ENCODE measurements around the gene ZNF280B. TPM values are rescaled to one million over a fixed set of nuclear protein-coding genes. Genes with fewer than 3 reads are reported as not detected.
"Not testable (repeated sequence)": the region's sequence is repeated elsewhere in the genome, so short reads cannot be mapped to it uniquely, and the experiment has no call there.

ZNF280B gene
- total and polyA plus RNA-seq, 9 donors = 3.1 to 9.3 (median 4.1) TPM

- H3K36me3 ChIP-seq (ENCODE audit: control insufficient read depth, insufficient read depth, low read length); H3K9me3 ChIP-seq (replicated peaks; ENCODE audit: control insufficient read depth, low read depth, low read length); H3K4me3 ChIP-seq (ENCODE audit: low read length); DNase-seq; H3K27me3 ChIP-seq (ENCODE audit: control insufficient read depth, insufficient read depth, low read length); H3K27ac ChIP-seq (ENCODE audit: low read length): not testable (repeated sequence)
- H3K4me1 ChIP-seq (ENCODE audit: control insufficient read depth, insufficient read depth, low read length) = peaks cover 15% of the 10 kb centered on the region
- WGBS (ENCODE audit: insufficient coverage) = 87% methylated on average over 3 of the region's 6 CpGs
Observed at GRCh38 chr22:22509912-22510311, 1.4 kb upstream of the ZNF280B start.

- H3K4me1 ChIP-seq (ENCODE audit: control insufficient read depth, insufficient read depth, low read length) = peaks cover 7% of the 10 kb centered on the region
- peak overlapping the region; percentile 63 for H3K4me3 ChIP-seq (ENCODE audit: low read length)
- no peak overlapping the region for H3K27ac ChIP-seq (ENCODE audit: low read length)
- no peaks in the 10 kb centered on the region for H3K36me3 ChIP-seq (ENCODE audit: control insufficient read depth, insufficient read depth, low read length)
- peak; percentile 8 for DNase-seq
- peaks cover 2% of the 10 kb centered on the region for H3K9me3 ChIP-seq (replicated peaks; ENCODE audit: control insufficient read depth, low read depth, low read length)
- WGBS (ENCODE audit: insufficient coverage) = 14% methylated on average over 9 of the region's 13 CpGs
- H3K27me3 ChIP-seq (ENCODE audit: control insufficient read depth, insufficient read depth, low read length) = no peaks in the 10 kb centered on the region
Observed at GRCh38 chr22:22507743-22508273, 734 bp downstream of the ZNF280B start.

DNA sequence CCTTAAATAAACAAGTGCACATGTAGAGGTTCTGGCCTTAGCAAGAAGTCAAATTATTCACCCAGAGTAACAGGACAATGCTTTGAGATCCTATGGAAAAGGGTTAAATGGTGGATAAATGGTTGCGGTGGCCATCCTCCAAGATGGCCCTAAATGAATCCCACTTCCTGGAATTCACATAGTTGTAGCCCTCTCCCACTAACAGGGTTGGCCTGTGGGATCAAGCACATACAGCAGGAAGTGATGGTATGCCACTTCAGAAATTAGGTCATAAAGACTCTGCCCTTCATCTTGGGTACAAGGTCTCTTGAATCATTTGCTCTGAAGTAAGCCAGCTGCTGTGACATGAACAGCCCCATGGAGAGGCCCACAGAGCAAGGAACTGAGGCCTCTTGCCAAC, 1.8 kb downstream of the ZNF280B start:
- Histone ChIP-seq H3K36me3 (ENCODE audit: control insufficient read depth, insufficient read depth, low read length) (no peaks in the 10 kb centered on the region), H3K27me3 (ENCODE audit: control insufficient read depth, insufficient read depth, low read length) (no peaks in the 10 kb centered on the region), H3K27ac (ENCODE audit: low read length) (no peak overlapping the region), H3K4me1 (ENCODE audit: control insufficient read depth, insufficient read depth, low read length) (peaks cover 7% of the 10 kb centered on the region), H3K4me3 (ENCODE audit: low read length) (no peak overlapping the region), H3K9me3 (replicated peaks; ENCODE audit: control insufficient read depth, low read depth, low read length) (peaks cover 2% of the 10 kb centered on the region)
- WGBS (ENCODE audit: insufficient coverage) = no CpG with 5 or more reads among the region's 1 CpG
- DNase-seq = no peak

- DNase-seq = no peak
- peaks cover 6% of the 10 kb centered on the region for H3K36me3 ChIP-seq (ENCODE audit: control insufficient read depth, insufficient read depth, low read length)
- no peaks in the 10 kb centered on the region for H3K27me3 ChIP-seq (ENCODE audit: control insufficient read depth, insufficient read depth, low read length)
- WGBS (ENCODE audit: insufficient coverage) = no CpG with 5 or more reads among the region's 2 CpGs
- no peak overlapping the region for H3K27ac ChIP-seq (ENCODE audit: low read length)
- H3K9me3 ChIP-seq (replicated peaks; ENCODE audit: control insufficient read depth, low read depth, low read length) = no peaks in the 10 kb centered on the region
- no peaks in the 10 kb centered on the region for H3K4me1 ChIP-seq (ENCODE audit: control insufficient read depth, insufficient read depth, low read length)
- H3K4me3 ChIP-seq (ENCODE audit: low read length) = no peak overlapping the region
Observed at GRCh38 chr22:22498267-22498666, 10.3 kb downstream of the ZNF280B start.

DNA sequence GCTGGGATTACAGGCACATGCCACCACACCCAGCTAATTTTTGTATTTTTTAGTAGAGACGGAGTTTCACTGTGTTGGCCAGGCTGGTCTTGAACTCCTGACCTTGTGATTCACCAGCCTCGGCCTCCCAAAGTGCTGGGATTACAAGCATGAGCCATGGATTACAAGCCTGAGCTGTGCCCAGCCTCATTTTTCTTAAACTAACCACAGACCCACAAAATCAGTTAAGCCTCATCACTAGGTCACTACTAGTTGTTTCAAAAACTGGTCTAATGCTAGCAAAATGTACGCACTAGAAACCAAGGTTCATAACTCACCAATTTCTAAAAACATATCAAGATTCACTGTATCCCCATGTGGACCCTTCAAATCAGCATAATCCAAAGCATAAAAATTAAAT, 17.0 kb downstream of the ZNF280B start:
- H3K27me3 ChIP-seq (ENCODE audit: control insufficient read depth, insufficient read depth, low read length); DNase-seq; H3K4me3 ChIP-seq (ENCODE audit: low read length); H3K9me3 ChIP-seq (replicated peaks; ENCODE audit: control insufficient read depth, low read depth, low read length); H3K4me1 ChIP-seq (ENCODE audit: control insufficient read depth, insufficient read depth, low read length); H3K36me3 ChIP-seq (ENCODE audit: control insufficient read depth, insufficient read depth, low read length); H3K27ac ChIP-seq (ENCODE audit: low read length): not testable (repeated sequence)
- 89% methylated on average over 3 of the region's 3 CpGs for WGBS (ENCODE audit: insufficient coverage)

DNA sequence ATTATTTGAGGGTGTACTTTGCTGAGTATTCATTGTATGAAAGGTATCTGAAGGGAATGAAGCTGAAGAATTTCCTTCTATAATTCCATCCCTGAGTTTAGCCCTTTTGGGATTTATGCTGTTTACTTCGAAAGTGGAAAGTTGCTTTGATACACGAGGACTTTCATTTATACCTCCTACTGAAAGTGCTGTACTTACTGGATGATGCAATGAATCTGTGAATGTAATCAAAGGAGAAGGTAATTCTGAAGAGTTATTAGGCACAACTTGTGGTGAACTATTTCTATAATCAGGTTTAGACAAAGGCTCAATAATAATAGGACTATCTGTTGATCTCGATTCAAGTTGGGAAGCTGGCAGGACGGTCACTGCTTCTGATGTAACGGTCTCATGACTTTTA, 19.8 kb downstream of the ZNF280B start:
- Histone ChIP-seq H3K27me3 (ENCODE audit: control insufficient read depth, insufficient read depth, low read length) (no peaks in the 10 kb centered on the region), H3K4me1 (ENCODE audit: control insufficient read depth, insufficient read depth, low read length) (peaks cover 12% of the 10 kb centered on the region), H3K36me3 (ENCODE audit: control insufficient read depth, insufficient read depth, low read length) (peaks cover 5% of the 10 kb centered on the region), H3K27ac (ENCODE audit: low read length) (no peak overlapping the region), H3K9me3 (replicated peaks; ENCODE audit: control insufficient read depth, low read depth, low read length) (no peaks in the 10 kb centered on the region), H3K4me3 (ENCODE audit: low read length) (no peak overlapping the region)
- 100% methylated on average over 1 of the region's 5 CpGs for WGBS (ENCODE audit: insufficient coverage)
- DNase-seq = no peak

DNA sequence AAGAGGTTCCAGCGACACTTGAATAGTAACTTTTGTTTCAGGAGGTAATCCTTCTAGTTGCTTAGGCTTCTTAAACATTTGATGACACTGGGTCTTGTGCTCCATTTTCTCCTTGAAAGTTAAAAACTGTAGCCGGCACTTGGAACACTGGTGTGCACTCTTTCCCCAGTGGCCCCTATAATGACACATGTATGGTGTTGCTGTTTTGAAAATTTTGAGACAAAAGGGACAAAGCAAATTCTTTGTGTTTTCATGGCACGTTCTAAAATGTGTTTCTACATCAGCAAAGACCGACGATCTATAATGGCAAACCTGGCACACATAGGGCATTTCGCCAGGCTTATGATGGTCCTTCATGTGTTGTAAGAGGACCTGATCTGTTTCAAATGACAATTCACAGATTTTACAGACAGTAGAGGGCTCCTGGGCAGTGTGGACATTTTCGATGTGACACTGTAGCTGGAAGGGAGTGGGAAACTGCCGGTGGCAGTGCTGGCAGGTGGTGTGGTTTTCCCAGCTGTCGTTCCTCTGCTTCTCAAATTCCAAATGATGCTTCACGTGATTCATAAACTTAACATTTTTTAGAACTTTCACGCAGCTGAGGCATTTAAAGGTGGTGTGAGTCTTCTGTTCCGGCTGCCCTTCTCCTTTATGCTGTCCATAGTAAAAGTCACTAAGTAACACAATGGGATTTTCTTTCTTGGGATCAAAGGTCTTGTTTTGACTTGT, 20.5 kb downstream of the ZNF280B start:
- Histone ChIP-seq H3K4me3 (ENCODE audit: low read length) (no peak overlapping the region), H3K4me1 (ENCODE audit: control insufficient read depth, insufficient read depth, low read length) (peaks cover 12% of the 10 kb centered on the region), H3K9me3 (replicated peaks; ENCODE audit: control insufficient read depth, low read depth, low read length) (no peaks in the 10 kb centered on the region), H3K27ac (ENCODE audit: low read length) (no peak overlapping the region), H3K36me3 (ENCODE audit: control insufficient read depth, insufficient read depth, low read length) (peaks cover 2% of the 10 kb centered on the region), H3K27me3 (ENCODE audit: control insufficient read depth, insufficient read depth, low read length) (no peaks in the 10 kb centered on the region)
- 81% methylated on average over 5 of the region's 12 CpGs for WGBS (ENCODE audit: insufficient coverage)
- peak; percentile 7 for DNase-seq

GRCh38 chr22:22487059-22487458, 21.5 kb downstream of the ZNF280B start:
- Histone ChIP-seq H3K36me3 (ENCODE audit: control insufficient read depth, insufficient read depth, low read length) (peaks cover 2% of the 10 kb centered on the region), H3K4me1 (ENCODE audit: control insufficient read depth, insufficient read depth, low read length) (peaks cover 12% of the 10 kb centered on the region), H3K27ac (ENCODE audit: low read length) (no peak overlapping the region), H3K27me3 (ENCODE audit: control insufficient read depth, insufficient read depth, low read length) (no peaks in the 10 kb centered on the region), H3K9me3 (replicated peaks; ENCODE audit: control insufficient read depth, low read depth, low read length) (no peaks in the 10 kb centered on the region), H3K4me3 (ENCODE audit: low read length) (no peak overlapping the region)
- no peak for DNase-seq
- 100% methylated on average over 3 of the region's 6 CpGs for WGBS (ENCODE audit: insufficient coverage)

DNA sequence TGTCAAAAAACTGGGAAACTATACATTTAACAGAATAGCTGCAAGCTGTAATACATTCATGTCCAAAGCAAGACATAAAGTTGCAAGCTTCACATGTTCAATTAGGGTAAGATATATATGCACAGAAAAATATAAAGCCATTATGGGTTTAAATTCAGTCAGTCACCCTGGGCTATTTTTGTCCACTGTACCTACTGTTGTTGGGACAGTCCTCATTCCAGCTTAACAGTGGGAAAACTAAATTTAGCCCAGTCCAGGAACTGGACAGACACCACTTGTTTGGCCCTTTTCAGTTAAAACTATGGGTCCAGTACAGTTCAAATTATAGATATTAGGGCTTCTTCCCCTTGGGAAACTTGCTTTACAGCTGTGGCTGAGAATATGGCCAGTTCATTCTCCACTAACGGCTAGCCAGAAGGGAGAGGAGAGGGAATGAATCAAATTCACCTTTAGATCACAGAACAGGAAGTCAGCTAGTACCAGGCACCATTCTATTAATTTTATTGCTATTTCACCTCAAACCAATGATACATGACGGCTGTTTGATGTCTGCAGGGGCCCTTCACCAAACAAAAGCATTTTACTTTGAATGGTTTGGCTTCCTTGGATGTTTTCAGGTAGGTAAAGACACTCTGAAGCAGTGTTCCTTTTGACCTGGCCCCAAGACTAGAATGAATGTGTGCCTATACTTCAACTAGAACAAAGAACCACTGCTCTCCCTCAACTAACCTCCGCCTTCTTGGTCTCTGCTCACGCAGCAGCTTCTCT, 22.2 kb downstream of the ZNF280B start:
- H3K27me3 ChIP-seq (ENCODE audit: control insufficient read depth, insufficient read depth, low read length) = no peaks in the 10 kb centered on the region
- H3K27ac ChIP-seq (ENCODE audit: low read length) = no peak overlapping the region
- H3K4me3 ChIP-seq (ENCODE audit: low read length) = no peak overlapping the region
- H3K36me3 ChIP-seq (ENCODE audit: control insufficient read depth, insufficient read depth, low read length) = peaks cover 2% of the 10 kb centered on the region
- no peaks in the 10 kb centered on the region for H3K9me3 ChIP-seq (replicated peaks; ENCODE audit: control insufficient read depth, low read depth, low read length)
- peaks cover 12% of the 10 kb centered on the region for H3K4me1 ChIP-seq (ENCODE audit: control insufficient read depth, insufficient read depth, low read length)
- DNase-seq = no peak
- 79% methylated on average over 2 of the region's 4 CpGs for WGBS (ENCODE audit: insufficient coverage)

GRCh38 chr22:22485524-22485923, 23.0 kb downstream of the ZNF280B start:
- no peak overlapping the region for H3K27ac ChIP-seq (ENCODE audit: low read length)
- H3K27me3 ChIP-seq (ENCODE audit: control insufficient read depth, insufficient read depth, low read length) = no peaks in the 10 kb centered on the region
- no peaks in the 10 kb centered on the region for H3K9me3 ChIP-seq (replicated peaks; ENCODE audit: control insufficient read depth, low read depth, low read length)
- 100% methylated on average over 2 of the region's 3 CpGs for WGBS (ENCODE audit: insufficient coverage)
- no peak for DNase-seq
- peaks cover 2% of the 10 kb centered on the region for H3K36me3 ChIP-seq (ENCODE audit: control insufficient read depth, insufficient read depth, low read length)
- no peak overlapping the region for H3K4me3 ChIP-seq (ENCODE audit: low read length)
- H3K4me1 ChIP-seq (ENCODE audit: control insufficient read depth, insufficient read depth, low read length) = peaks cover 12% of the 10 kb centered on the region

Measured in muscle of leg (tissue), 11 donors.